SK-N-SH (cell line): Measurements from ENCODE around the gene EPM2A. TPM values are rescaled to one million over a fixed set of nuclear protein-coding genes. Genes with fewer than 3 reads are reported as not detected.

Experiments
- CTCF ChIA-PET: fragments of 300-600, 350-600 bp; formaldehyde crosslinking; extraction: SDS; loops from one replicate; lab custom pipeline; 2021; lab: Yijun Ruan, JAX
- POLR2A ChIA-PET: fragments of 350-600 bp; sonication (Branson Sonifier 250); formaldehyde crosslinking; extraction: SDS; loops from one replicate; lab custom pipeline; 2020; ENCODE audit warnings: antibody characterized with exemption, inconsistent platforms; lab: Yijun Ruan, JAX
- DNase-seq: peaks from one replicate; pipeline ENCODE4 v3.0.0; 2012
- H2AFZ ChIP-seq: fragments of 200-600 bp; sonication (generic); 2 replicates; pipeline ENCODE4 v1.8.1; 2016; ENCODE audit warnings: antibody characterized with exemption, mild to moderate bottlenecking, low read depth
- H3F3A ChIP-seq: fragments of 200-600 bp; sonication (generic); replicated peaks from 2 replicates; pipeline ENCODE3; 2016; ENCODE audit warnings: antibody characterized with exemption, mild to moderate bottlenecking; ENCODE audit not compliant: insufficient read depth
- H3K27ac ChIP-seq, 2 experiments: fragments of 200-500 bp in 1 of 2; fragments of 200-600 bp in 1 of 2; sonication (Bioruptor generic) in 1 of 2; sonication (generic), shearing (Covaris generic) in 1 of 2; 2 replicates each; pipeline versions ENCODE4 v1.5.1 to v1.6.1; 2014 to 2016; ENCODE audit warnings: low read depth in 2 of 2, inconsistent platforms in 1 of 2, low read length in 1 of 2, mild to moderate bottlenecking in 1 of 2, mixed read lengths in 1 of 2
- H3K27me3 ChIP-seq: fragments of 200-600 bp; sonication (generic), shearing (Covaris generic); 2 replicates; pipeline ENCODE4 v1.6.1; 2016; ENCODE audit warnings: mixed run types; ENCODE audit not compliant: insufficient read depth
- H3K36me3 ChIP-seq, 2 experiments: fragments of 200-500 bp in 1 of 2; fragments of 200-600 bp in 1 of 2; sonication (Bioruptor generic) in 1 of 2; sonication (generic) in 1 of 2; replicated peaks in 1 of 2; 2 replicates each; pipeline versions ENCODE3 to v1.5.1; 2014 to 2016; ENCODE audit warnings: low read length in 1 of 2, mild to moderate bottlenecking in 1 of 2; ENCODE audit not compliant: insufficient read depth in 2 of 2, control insufficient read depth in 1 of 2
- H3K4me1 ChIP-seq, 2 experiments: fragments of 200-500 bp in 1 of 2; fragments of 200-600 bp in 1 of 2; sonication (Bioruptor generic) in 1 of 2; sonication (generic), shearing (Covaris generic) in 1 of 2; 2 replicates each; pipeline versions ENCODE4 v1.5.1 to v1.6.1; 2014 to 2016; ENCODE audit warnings: low read depth in 1 of 2, low read length in 1 of 2, mixed run types in 1 of 2; ENCODE audit not compliant: insufficient read depth in 2 of 2, control insufficient read depth in 1 of 2
- H3K4me2 ChIP-seq: fragments of 200-600 bp; sonication (generic), shearing (Covaris generic); 2 replicates; pipeline ENCODE4 v1.6.1; 2017; ENCODE audit warnings: mixed run types
- H3K4me3 ChIP-seq, 2 experiments: fragments of 200-500 bp in 1 of 2; fragments of 200-600 bp in 1 of 2; sonication (Bioruptor generic) in 1 of 2; sonication (generic), shearing (Covaris generic) in 1 of 2; 2 replicates each; pipeline versions ENCODE4 v1.5.1 to v1.8.1; 2014 to 2016; ENCODE audit warnings: low read depth in 2 of 2, inconsistent platforms in 1 of 2, low read length in 1 of 2, mild to moderate bottlenecking in 1 of 2, mixed read lengths in 1 of 2, moderate library complexity in 1 of 2
- H3K79me2 ChIP-seq: fragments of 200-600 bp; sonication (generic); 2 replicates; pipeline ENCODE4 v1.8.1; 2017; ENCODE audit warnings: mild to moderate bottlenecking; ENCODE audit not compliant: insufficient read depth
- H3K9ac ChIP-seq: fragments of 200-600 bp; sonication (generic); 2 replicates; pipeline ENCODE4 v1.6.1; 2017; ENCODE audit warnings: mixed run types
- H3K9me2 ChIP-seq: fragments of 200-600 bp; sonication (generic); 2 replicates; pipeline ENCODE4 v1.6.1; 2017; ENCODE audit warnings: mixed run types
- H3K9me3 ChIP-seq: fragments of 200-600 bp; sonication (generic); 2 replicates; pipeline ENCODE4 v1.6.1; 2017; ENCODE audit warnings: mixed run types, mild to moderate bottlenecking, moderate library complexity
- H4K20me1 ChIP-seq: fragments of 200-600 bp; sonication (generic); 2 replicates; pipeline ENCODE4 v1.6.1; 2017; ENCODE audit warnings: mild to moderate bottlenecking, mixed run types; ENCODE audit not compliant: insufficient read depth
- CHD2 ChIP-seq: fragments of 150-350 bp; IDR thresholded peaks from 2 replicates; pipeline ENCODE4 v1.6.1; 2018; ENCODE audit warnings: low read length; ENCODE audit not compliant: partially characterized antibody
- ELF1 ChIP-seq: IDR thresholded peaks from 2 replicates; pipeline ENCODE4 v1.4.0; 2012
- FOSL2 ChIP-seq: IDR thresholded peaks from 2 replicates; pipeline ENCODE4 v1.4.0; 2012; ENCODE audit warnings: low read depth, mild to moderate bottlenecking, moderate library complexity, borderline replicate concordance
- FOXJ3 ChIP-seq: sonication (generic); formaldehyde crosslinking; IDR thresholded peaks from 2 replicates; pipeline ENCODE4 v1.5.1; 2020; ENCODE audit warnings: mild to moderate bottlenecking, missing genetic modification reagents
- FOXM1 ChIP-seq: IDR thresholded peaks from 2 replicates; pipeline ENCODE4 v1.4.0; 2012; ENCODE audit warnings: low read depth, mild to moderate bottlenecking
- GABPA ChIP-seq: IDR thresholded peaks from 2 replicates; pipeline ENCODE4 v1.4.0; 2012; ENCODE audit warnings: low read depth, mild to moderate bottlenecking
- GATA2 ChIP-seq: sonication (generic); formaldehyde crosslinking; IDR thresholded peaks from 2 replicates; pipeline ENCODE4 v1.5.0; 2020; ENCODE audit warnings: mild to moderate bottlenecking, missing genetic modification reagents
- JUND ChIP-seq: IDR thresholded peaks from 2 replicates; pipeline ENCODE4 v1.4.0; 2012
- MEF2A ChIP-seq: IDR thresholded peaks from 2 replicates; pipeline ENCODE4 v1.4.0; 2012; ENCODE audit warnings: low read depth, borderline replicate concordance
- MXI1 ChIP-seq: IDR thresholded peaks from 2 replicates; pipeline ENCODE4 v1.6.1; 2012; ENCODE audit warnings: mild to moderate bottlenecking, low read depth, low read length, improper control_type of control experiment
- NFIC ChIP-seq: IDR thresholded peaks from 2 replicates; pipeline ENCODE4 v1.4.0; 2012; ENCODE audit warnings: borderline replicate concordance
- PBX3 ChIP-seq: IDR thresholded peaks from 2 replicates; pipeline ENCODE4; 2012
- RAD21 ChIP-seq: IDR thresholded peaks from 2 replicates; pipeline ENCODE4 v1.6.1; 2012; ENCODE audit warnings: mild to moderate bottlenecking, low read length
- RXRA ChIP-seq: IDR thresholded peaks from 2 replicates; pipeline ENCODE4 v1.4.0; 2012; ENCODE audit warnings: low read depth, mild to moderate bottlenecking, borderline replicate concordance
- SIN3A ChIP-seq: IDR thresholded peaks from 2 replicates; pipeline ENCODE4 v1.6.1; 2012; ENCODE audit warnings: low read depth, mild to moderate bottlenecking, low read length, moderate library complexity, borderline replicate concordance
- TAF1 ChIP-seq: IDR thresholded peaks from 2 replicates; pipeline ENCODE4 v1.6.1; 2012; ENCODE audit warnings: low read depth, mild to moderate bottlenecking, low read length, moderate library complexity, borderline replicate concordance
- TCF12 ChIP-seq: IDR thresholded peaks from 2 replicates; pipeline ENCODE4 v1.4.0; 2012
- USF1 ChIP-seq: IDR thresholded peaks from 2 replicates; pipeline ENCODE4 v1.4.0; 2012; ENCODE audit warnings: low read depth, borderline replicate concordance
- USF2 ChIP-seq: fragments of 150-350 bp; IDR thresholded peaks from 2 replicates; pipeline ENCODE4 v1.6.1; 2017; ENCODE audit warnings: antibody characterized with exemption, low read length, low read depth, borderline replicate concordance
- ZBTB33 ChIP-seq: IDR thresholded peaks from 2 replicates; pipeline ENCODE4 v1.4.0; 2012; ENCODE audit warnings: low read depth, borderline replicate concordance
- WGBS: methylation state at CpG from one replicate; pipeline ENCODE4 v1.1.6; 2017; ENCODE audit warnings: low lambda C conversion rate; 5-methylcytosine and 5-hydroxymethylcytosine counted together
- polyA plus RNA-seq, 3 experiments: library from polyadenylated mRNA; depleted of rRNA; stranded (reverse); fragments of >200 nt; gene quantifications; 2 replicates each; pipeline ENCODE4 v1.2.3, GENCODE V29; 2012

Gene EPM2A
- polyA plus RNA-seq, 1 of the 3 experiments (the other 2 are of a cell fraction) = 2.7 TPM

GRCh38 chr6:145731447-145731846, 3.9 kb downstream of the EPM2A start:
- DNase-seq = no peak
- TF ChIP-seq MEF2A (no peak), ELF1 (no peak), USF1 (no peak), MXI1 (no peak), GATA2 (no peak), RAD21 (no peak), NFIC (no peak), TCF12 (no peak), USF2 (no peak), FOSL2 (no peak), FOXM1 (no peak), TAF1 (no peak), PBX3 (no peak), GABPA (no peak), RXRA (no peak), CHD2 (no peak)
- Histone ChIP-seq H3K36me3 (no peaks in the 10 kb centered on the region), H3K27ac (no peak overlapping the region), H3K4me3 (no peak overlapping the region), H3K4me2 (no peak overlapping the region), H2AFZ (no peak overlapping the region), H3K9me2 (no peaks in the 10 kb centered on the region), H3K4me1 (peaks cover 6 to 12% of the 10 kb centered on the region in 2 experiments; a peak in 3 of 4 replicates), H4K20me1 (no peaks in the 10 kb centered on the region), H3F3A (peaks cover 20% of the 10 kb centered on the region), H3K9ac (no peak overlapping the region), H3K27me3 (no peaks in the 10 kb centered on the region), H3K9me3 (no peaks in the 10 kb centered on the region), H3K79me2 (no peaks in the 10 kb centered on the region; the same call in 1 of the 2 replicates)
- 100% methylated on average over 1 of the region's 1 CpG for WGBS
- ChIA-PET CTCF (interaction anchor here (1.5 kb wide), 1 partner anchor 28 kb away, joined by 3 read pairs; no protein-coding TSS in a partner anchor), POLR2A (no interaction called here)

GRCh38 chr6:145729887-145730286, 5.4 kb downstream of the EPM2A start:
- Histone ChIP-seq H3F3A (peaks cover 11% of the 10 kb centered on the region), H3K36me3 (no peaks in the 10 kb centered on the region), H3K79me2 (no peaks in the 10 kb centered on the region; the same call in 1 of the 2 replicates), H3K9me3 (no peaks in the 10 kb centered on the region), H3K9ac (no peak overlapping the region), H3K9me2 (no peaks in the 10 kb centered on the region), H2AFZ (no peak overlapping the region), H4K20me1 (no peaks in the 10 kb centered on the region), H3K4me1 (peaks cover 2 to 6% of the 10 kb centered on the region in 2 experiments; a peak in 3 of 4 replicates), H3K27me3 (no peaks in the 10 kb centered on the region), H3K4me2 (no peak overlapping the region), H3K4me3 (no peak overlapping the region), H3K27ac (no peak overlapping the region)
- POLR2A ChIA-PET = no interaction called here
- DNase-seq = no peak
- CTCF ChIA-PET = no interaction called here
- WGBS = 89% methylated on average over 2 of the region's 2 CpGs
- TF ChIP-seq RXRA (no peak), JUND (no peak), SIN3A (no peak), ZBTB33 (no peak), FOXJ3 (CRISPR knock-in tag) (no peak), TCF12 (no peak)
